C4-2B (cell line): ENCODE data around the gene ACER3.

ENCODE experiments used
- ZFX ChIP-seq: fragments of 450-650 bp; IDR thresholded peaks from 2 replicates; pipeline ENCODE4 v1.6.1; 2017
- TF ChIP-seq, protein P1 (sequence below): fragments of 450-650 bp; conservative IDR thresholded peaks from 2 replicates; pipeline ENCODE4 v1.5.1; 2017; ENCODE audit warnings: mild to moderate bottlenecking

DNA sequence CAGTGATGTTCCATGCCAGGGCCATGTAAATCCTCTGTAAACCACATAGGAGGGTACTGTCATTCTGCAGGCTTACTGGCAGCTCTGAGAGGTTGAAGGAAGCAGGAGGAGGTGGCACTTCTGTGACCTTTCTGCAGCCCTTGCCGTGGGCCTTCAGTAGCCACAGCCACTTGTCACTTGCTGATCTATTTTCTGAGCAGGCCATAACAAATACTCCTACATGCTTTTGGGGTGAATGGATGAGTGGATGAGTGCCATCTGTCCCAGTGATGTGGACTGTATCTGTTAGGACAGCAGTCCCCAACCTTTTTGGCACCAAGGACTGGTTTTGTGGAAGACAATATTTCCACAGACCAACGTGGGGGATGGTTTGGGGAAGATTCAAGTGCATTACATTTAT lies 183.6 kb downstream of the ACER3 start:
- TF ChIP-seq, protein P1, sequence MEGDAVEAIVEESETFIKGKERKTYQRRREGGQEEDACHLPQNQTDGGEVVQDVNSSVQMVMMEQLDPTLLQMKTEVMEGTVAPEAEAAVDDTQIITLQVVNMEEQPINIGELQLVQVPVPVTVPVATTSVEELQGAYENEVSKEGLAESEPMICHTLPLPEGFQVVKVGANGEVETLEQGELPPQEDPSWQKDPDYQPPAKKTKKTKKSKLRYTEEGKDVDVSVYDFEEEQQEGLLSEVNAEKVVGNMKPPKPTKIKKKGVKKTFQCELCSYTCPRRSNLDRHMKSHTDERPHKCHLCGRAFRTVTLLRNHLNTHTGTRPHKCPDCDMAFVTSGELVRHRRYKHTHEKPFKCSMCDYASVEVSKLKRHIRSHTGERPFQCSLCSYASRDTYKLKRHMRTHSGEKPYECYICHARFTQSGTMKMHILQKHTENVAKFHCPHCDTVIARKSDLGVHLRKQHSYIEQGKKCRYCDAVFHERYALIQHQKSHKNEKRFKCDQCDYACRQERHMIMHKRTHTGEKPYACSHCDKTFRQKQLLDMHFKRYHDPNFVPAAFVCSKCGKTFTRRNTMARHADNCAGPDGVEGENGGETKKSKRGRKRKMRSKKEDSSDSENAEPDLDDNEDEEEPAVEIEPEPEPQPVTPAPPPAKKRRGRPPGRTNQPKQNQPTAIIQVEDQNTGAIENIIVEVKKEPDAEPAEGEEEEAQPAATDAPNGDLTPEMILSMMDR: no peak
- no peak for TF ChIP-seq ZFX
